CD14-positive monocyte (primary cell): Measurements from ENCODE around the gene LYPD1. TPM values are rescaled to one million over a fixed set of nuclear protein-coding genes. Genes with fewer than 3 reads are reported as not detected.

ENCODE experiments used
- DNase-seq, 3 donors: peaks; one replicate each; pipeline ENCODE4 v3.0.0-alpha.2; 2011 to 2022
- H2AFZ ChIP-seq: 2 replicates; pipeline ENCODE4 v1.6.0; 2012; ENCODE audit warnings: mild to moderate bottlenecking, low read depth, low read length, inconsistent platforms; ENCODE audit not compliant: insufficient read depth, poor library complexity, severe bottlenecking
- H3K27ac ChIP-seq, 2 donors: 1 replicate in 1 of 2; 2 replicates in 1 of 2; pipeline ENCODE4 v1.5.1; 2012 to 2013; ENCODE audit warnings: low read length in 2 of 2, control low read depth in 1 of 2, inconsistent platforms in 1 of 2, low read depth in 1 of 2, mild to moderate bottlenecking in 1 of 2
- H3K27me3 ChIP-seq, 2 donors: one replicate each; pipeline versions ENCODE4 v1.6.0 to v1.6.1; 2011 to 2013; ENCODE audit warnings: low read length in 2 of 2; ENCODE audit not compliant: control insufficient read depth in 2 of 2, insufficient read depth in 2 of 2
- H3K36me3 ChIP-seq, 2 donors: replicated peaks in 1 of 2; 1 replicate in 1 of 2; 2 replicates in 1 of 2; pipeline versions ENCODE4 v1.5.1 to v1.6.1; 2012 to 2013; ENCODE audit warnings: low read length in 2 of 2, control low read depth in 1 of 2, inconsistent platforms in 1 of 2, mild to moderate bottlenecking in 1 of 2; ENCODE audit not compliant: insufficient read depth in 2 of 2, control insufficient read depth in 1 of 2
- H3K4me1 ChIP-seq, 2 donors: 1 replicate in 1 of 2; 2 replicates in 1 of 2; pipeline versions ENCODE4 v1.5.1 to v1.6.1; 2012 to 2013; ENCODE audit warnings: low read length in 2 of 2, control low read depth in 1 of 2, inconsistent platforms in 1 of 2, mild to moderate bottlenecking in 1 of 2, moderate library complexity in 1 of 2; ENCODE audit not compliant: insufficient read depth in 2 of 2, control insufficient read depth in 1 of 2
- H3K4me2 ChIP-seq: replicated peaks from 2 replicates; pipeline ENCODE3; 2012; ENCODE audit warnings: low read length, moderate library complexity, mild to moderate bottlenecking; ENCODE audit not compliant: poor library complexity, severe bottlenecking; ENCODE audit errors: extremely low read depth
- H3K4me3 ChIP-seq, 3 experiments: fragments of 200-600 bp in 1 of 3; sonication (generic) in 1 of 3; replicated peaks in 1 of 3; 1 replicate in 2 of 3; 2 replicates in 1 of 3; pipeline ENCODE4 v1.5.1; 2011 to 2013; ENCODE audit warnings: low read length in 3 of 3, mild to moderate bottlenecking in 3 of 3, control low read depth in 2 of 3, low read depth in 2 of 3, inconsistent platforms in 1 of 3, moderate library complexity in 1 of 3
- H3K79me2 ChIP-seq: 2 replicates; pipeline ENCODE4 v1.6.0; 2012; ENCODE audit warnings: mild to moderate bottlenecking, control low read depth, inconsistent platforms, low read length, moderate library complexity; ENCODE audit not compliant: insufficient read depth
- H3K9ac ChIP-seq: 2 replicates; pipeline ENCODE4 v1.6.0; 2017; ENCODE audit warnings: low read length, mild to moderate bottlenecking; ENCODE audit not compliant: insufficient read depth, poor library complexity, severe bottlenecking
- H3K9me3 ChIP-seq, 2 donors: replicated peaks in 1 of 2; 1 replicate in 1 of 2; 2 replicates in 1 of 2; pipeline versions ENCODE4 v1.5.1 to v1.6.1; 2012 to 2013; ENCODE audit warnings: low read length in 2 of 2, control low read depth in 1 of 2; ENCODE audit not compliant: control insufficient read depth in 1 of 2, insufficient read depth in 1 of 2
- H4K20me1 ChIP-seq: 2 replicates; pipeline ENCODE4 v1.6.0; 2012; ENCODE audit warnings: mild to moderate bottlenecking, low read length, control low read depth, moderate library complexity; ENCODE audit not compliant: insufficient read depth
- H3K27ac Mint-ChIP-seq, 7 donors: one replicate each; pipeline ENCODE4 v1.8.0; 2020; ENCODE audit warnings: mild to moderate bottlenecking in 7 of 7, mixed read lengths in 7 of 7, moderate library complexity in 6 of 7, inconsistent platforms in 2 of 7
- H3K27me3 Mint-ChIP-seq, 3 donors: one replicate each; pipeline ENCODE4 v1.8.0; 2021 to 2022; ENCODE audit warnings: low read depth in 3 of 3, mild to moderate bottlenecking in 3 of 3, mixed read lengths in 3 of 3, moderate library complexity in 3 of 3, inconsistent platforms in 1 of 3
- H3K36me3 Mint-ChIP-seq, 2 donors: one replicate each; pipeline ENCODE4 v1.8.0; 2020; ENCODE audit warnings: mixed read lengths in 2 of 2, inconsistent platforms in 1 of 2, mild to moderate bottlenecking in 1 of 2
- H3K4me1 Mint-ChIP-seq: one replicate; pipeline ENCODE4 v1.8.0; 2020; ENCODE audit warnings: mild to moderate bottlenecking, mixed read lengths
- H3K4me3 Mint-ChIP-seq, 2 donors: one replicate each; pipeline ENCODE4 v1.8.0; 2020; ENCODE audit warnings: mild to moderate bottlenecking in 2 of 2, mixed read lengths in 2 of 2, moderate library complexity in 1 of 2
- H3K9me3 Mint-ChIP-seq, 7 donors: one replicate each; pipeline ENCODE4 v1.8.0; 2020 to 2022; ENCODE audit warnings: mixed read lengths in 7 of 7, mild to moderate bottlenecking in 6 of 7, moderate library complexity in 6 of 7, inconsistent platforms in 2 of 7
- WGBS: methylation state at CpG from one replicate; pipeline ENCODE4 v1.1.5; 2013; ENCODE audit warnings: missing lambda C conversion rate; ENCODE audit not compliant: insufficient coverage; 5-methylcytosine and 5-hydroxymethylcytosine counted together
- intact Hi-C, 2 donors: fragments of 100-400 bp; cut with micrococcal nuclease; formaldehyde crosslinking; loops; one replicate each; pipeline versions ENCODE4 v1.15.0 to v1.15.1; 2023
- polyA plus RNA-seq, 3 donors: library from polyadenylated mRNA; depleted of rRNA in 1 of 3; unstranded in 2 of 3; stranded (reverse) in 1 of 3; fragments of 300-500 nt in 2 of 3; fragments of >200 nt in 1 of 3; fragmentation: Illumina TruSeq in 2 of 3; gene quantifications; 1 replicate in 2 of 3; 2 replicates in 1 of 3; pipeline ENCODE4 v1.2.3, GENCODE V29; 2012 to 2021
- TF ChIP-seq, protein P1 (sequence below): fragments of 200-600 bp; IDR thresholded peaks from one replicate; pipeline ENCODE4 v1.8.0; 2022; ENCODE audit warnings: antibody characterized with exemption, mild to moderate bottlenecking

Gene LYPD1
- polyA plus RNA-seq, 3 donors: not detected

DNA sequence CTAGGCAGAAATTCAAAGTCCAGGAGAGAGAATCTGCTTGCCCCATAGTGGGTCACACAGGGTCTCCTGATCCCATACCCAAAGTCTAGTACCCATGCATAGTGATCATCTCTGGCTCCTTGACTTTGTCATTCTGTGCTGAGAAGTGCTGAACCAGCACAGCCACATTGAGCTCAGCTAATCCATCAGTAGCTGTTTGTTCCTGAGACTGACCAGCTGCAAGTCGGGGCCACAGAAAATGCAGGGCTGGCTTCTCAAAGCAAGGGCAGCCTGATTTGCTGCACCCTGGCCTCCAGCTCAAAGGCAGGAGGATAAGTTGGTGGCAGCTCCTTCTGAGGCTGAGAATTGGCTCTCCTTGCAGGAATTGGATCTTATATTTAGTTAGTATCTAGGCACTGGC is 72.2 kb downstream of the LYPD1 start:
- H3K9me3 Mint-ChIP-seq: peaks cover 2 to 18% (median 6%) of the 10 kb centered on the region in 7 donors
- 100% methylated on average over 1 of the region's 1 CpG for WGBS
- H3K27me3 ChIP-seq: peaks cover 0 to 6% of the 10 kb centered on the region in 2 donors
- H3K4me1 ChIP-seq: no peaks in the 10 kb centered on the region
- no peak for DNase-seq
- no peak overlapping the region for H3K4me3 Mint-ChIP-seq
- TF ChIP-seq, protein P1, sequence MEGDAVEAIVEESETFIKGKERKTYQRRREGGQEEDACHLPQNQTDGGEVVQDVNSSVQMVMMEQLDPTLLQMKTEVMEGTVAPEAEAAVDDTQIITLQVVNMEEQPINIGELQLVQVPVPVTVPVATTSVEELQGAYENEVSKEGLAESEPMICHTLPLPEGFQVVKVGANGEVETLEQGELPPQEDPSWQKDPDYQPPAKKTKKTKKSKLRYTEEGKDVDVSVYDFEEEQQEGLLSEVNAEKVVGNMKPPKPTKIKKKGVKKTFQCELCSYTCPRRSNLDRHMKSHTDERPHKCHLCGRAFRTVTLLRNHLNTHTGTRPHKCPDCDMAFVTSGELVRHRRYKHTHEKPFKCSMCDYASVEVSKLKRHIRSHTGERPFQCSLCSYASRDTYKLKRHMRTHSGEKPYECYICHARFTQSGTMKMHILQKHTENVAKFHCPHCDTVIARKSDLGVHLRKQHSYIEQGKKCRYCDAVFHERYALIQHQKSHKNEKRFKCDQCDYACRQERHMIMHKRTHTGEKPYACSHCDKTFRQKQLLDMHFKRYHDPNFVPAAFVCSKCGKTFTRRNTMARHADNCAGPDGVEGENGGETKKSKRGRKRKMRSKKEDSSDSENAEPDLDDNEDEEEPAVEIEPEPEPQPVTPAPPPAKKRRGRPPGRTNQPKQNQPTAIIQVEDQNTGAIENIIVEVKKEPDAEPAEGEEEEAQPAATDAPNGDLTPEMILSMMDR: no peak
- H3K9me3 ChIP-seq: peaks cover 4 to 6% of the 10 kb centered on the region in 2 donors
- no peaks in the 10 kb centered on the region for H3K36me3 Mint-ChIP-seq
- H3K4me1 Mint-ChIP-seq: no peaks in the 10 kb centered on the region
- intact Hi-C loops: no loop called here
- no peak overlapping the region for H3K4me2 ChIP-seq
- no peaks in the 10 kb centered on the region for H3K79me2 ChIP-seq
- no peak overlapping the region for H3K27ac ChIP-seq
- H4K20me1 ChIP-seq: no peaks in the 10 kb centered on the region
- H3K9ac ChIP-seq: no peak overlapping the region
- H3K27me3 Mint-ChIP-seq: peaks cover 2 to 38% (median 14%) of the 10 kb centered on the region in 3 donors
- no peak overlapping the region for H2AFZ ChIP-seq
- H3K36me3 ChIP-seq: no peaks in the 10 kb centered on the region
- H3K4me3 ChIP-seq: no peak overlapping the region
- H3K27ac Mint-ChIP-seq: no peak overlapping the region

DNA sequence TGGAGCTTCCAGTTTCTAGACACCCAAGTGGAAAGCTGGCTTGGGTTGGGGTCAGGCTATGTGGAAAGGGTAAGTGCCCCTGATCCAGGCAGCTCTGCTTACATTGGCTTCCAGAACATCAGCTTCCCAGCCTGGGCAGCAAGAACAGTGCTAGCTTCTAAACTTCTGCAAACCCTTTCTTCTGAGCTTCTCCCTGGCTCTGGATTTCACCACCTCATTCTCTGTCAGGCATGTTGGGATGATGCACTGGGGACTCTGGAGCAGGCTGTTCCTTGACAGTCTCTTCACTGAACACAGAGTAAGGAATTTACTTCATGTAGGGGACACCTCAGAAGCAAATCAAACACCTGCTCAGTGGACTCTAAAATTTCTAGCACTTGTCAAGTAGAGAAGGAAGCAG is 72.8 kb downstream of the LYPD1 start:
- H3K4me1 Mint-ChIP-seq: no peaks in the 10 kb centered on the region
- no peak overlapping the region for H3K27ac Mint-ChIP-seq
- no peaks in the 10 kb centered on the region for H3K36me3 Mint-ChIP-seq
- no peaks in the 10 kb centered on the region for H4K20me1 ChIP-seq
- H3K79me2 ChIP-seq: no peaks in the 10 kb centered on the region
- H3K36me3 ChIP-seq: no peaks in the 10 kb centered on the region
- H2AFZ ChIP-seq: no peak overlapping the region
- intact Hi-C loops: no loop called here
- no peak for DNase-seq
- H3K9me3 Mint-ChIP-seq: peaks cover 2 to 18% (median 9%) of the 10 kb centered on the region in 7 donors
- H3K4me3 Mint-ChIP-seq: no peak overlapping the region
- no peak overlapping the region for H3K4me3 ChIP-seq
- H3K27me3 ChIP-seq: peaks cover 0 to 6% of the 10 kb centered on the region in 2 donors
- H3K9ac ChIP-seq: no peak overlapping the region
- peaks cover 4 to 6% of the 10 kb centered on the region in 2 donors for H3K9me3 ChIP-seq
- TF ChIP-seq, protein P1: no peak
- H3K27me3 Mint-ChIP-seq: peaks cover 2 to 34% (median 11%) of the 10 kb centered on the region in 3 donors
- no peak overlapping the region for H3K4me2 ChIP-seq
- H3K27ac ChIP-seq: no peak overlapping the region
- H3K4me1 ChIP-seq: no peaks in the 10 kb centered on the region
